Suppressor macrophage treated with lipopolysaccharide for 1 hour (primary cell): ENCODE results near the gene CSNK1A1.
"Not testable (repeated sequence)": the region's sequence is repeated elsewhere in the genome, so short reads cannot be mapped to it uniquely, and the experiment has no call there.

ENCODE experiments used
- DNase-seq, 3 donors: peaks; one replicate each; pipeline ENCODE4 v3.0.0-alpha.2; 2020 to 2022

CSNK1A1 gene

DNA sequence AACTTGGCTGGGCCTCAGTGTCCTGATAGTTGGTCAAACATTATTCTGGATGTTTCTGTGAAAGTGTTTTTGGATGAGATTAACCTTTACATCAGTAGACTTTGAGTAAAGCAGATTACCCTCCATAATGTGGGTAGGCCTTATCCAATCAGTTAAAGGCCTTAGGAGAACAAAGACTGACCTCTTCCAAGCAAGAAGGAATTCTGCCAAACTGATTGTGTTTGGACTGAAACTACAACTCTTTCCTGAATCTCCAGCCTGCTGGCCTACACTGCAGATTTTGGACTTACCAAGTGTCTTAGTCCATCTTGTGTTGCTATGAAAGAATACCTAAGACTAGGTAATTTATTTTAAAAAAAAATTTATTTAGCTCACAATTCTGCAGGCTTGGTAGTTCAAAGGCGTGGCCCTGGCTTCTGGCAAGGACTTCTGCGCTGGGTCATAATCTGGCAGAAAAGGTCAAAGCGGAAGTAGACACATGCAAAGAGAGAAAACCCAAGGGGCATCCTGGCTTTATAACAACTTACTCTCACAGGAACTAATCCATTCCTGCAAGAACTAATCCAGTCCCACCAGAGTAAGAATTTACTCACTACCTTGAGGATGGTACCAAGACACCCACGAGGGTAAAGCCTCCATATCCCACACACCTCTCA, 21.5 kb upstream of the CSNK1A1 start:
- no peak for DNase-seq

DNA sequence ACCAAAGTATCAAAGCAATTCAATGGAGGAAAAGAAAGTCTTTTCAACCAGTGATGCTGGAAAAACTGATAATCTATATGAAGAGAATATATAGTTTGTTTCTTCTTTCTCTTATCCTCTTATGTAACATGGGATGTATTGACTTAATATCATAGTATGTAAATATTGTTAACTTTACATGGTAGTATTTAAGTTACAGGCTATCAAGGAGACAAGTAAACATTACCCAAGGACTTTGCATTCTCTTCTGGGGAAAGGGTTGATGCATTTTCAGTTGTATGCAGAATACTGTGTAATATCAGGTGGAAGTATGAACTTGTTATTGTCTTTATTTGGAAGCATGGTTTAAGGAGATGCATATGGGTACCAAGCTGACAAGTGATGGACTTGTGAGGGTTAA, 20.9 kb upstream of the CSNK1A1 start:
- no peak for DNase-seq

DNA sequence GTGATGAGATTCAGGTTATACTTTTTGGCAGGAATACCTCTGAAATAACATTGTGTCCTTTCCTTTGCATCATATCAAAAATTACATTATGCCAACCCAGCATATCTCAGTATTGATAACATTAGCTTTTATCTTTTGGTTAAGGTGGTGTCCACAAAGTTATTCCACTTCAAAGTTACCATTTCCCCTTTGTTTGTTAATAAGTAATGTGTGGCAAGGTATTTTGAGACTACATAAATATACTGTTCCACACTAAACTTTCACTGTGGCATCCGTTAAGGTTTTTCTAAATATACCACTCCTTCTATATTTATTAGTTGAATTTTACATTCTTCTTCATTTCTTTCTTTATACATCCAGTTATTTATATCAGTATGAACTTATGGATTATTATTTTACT, 16.0 kb upstream of the CSNK1A1 start:
- no peak for DNase-seq

DNA sequence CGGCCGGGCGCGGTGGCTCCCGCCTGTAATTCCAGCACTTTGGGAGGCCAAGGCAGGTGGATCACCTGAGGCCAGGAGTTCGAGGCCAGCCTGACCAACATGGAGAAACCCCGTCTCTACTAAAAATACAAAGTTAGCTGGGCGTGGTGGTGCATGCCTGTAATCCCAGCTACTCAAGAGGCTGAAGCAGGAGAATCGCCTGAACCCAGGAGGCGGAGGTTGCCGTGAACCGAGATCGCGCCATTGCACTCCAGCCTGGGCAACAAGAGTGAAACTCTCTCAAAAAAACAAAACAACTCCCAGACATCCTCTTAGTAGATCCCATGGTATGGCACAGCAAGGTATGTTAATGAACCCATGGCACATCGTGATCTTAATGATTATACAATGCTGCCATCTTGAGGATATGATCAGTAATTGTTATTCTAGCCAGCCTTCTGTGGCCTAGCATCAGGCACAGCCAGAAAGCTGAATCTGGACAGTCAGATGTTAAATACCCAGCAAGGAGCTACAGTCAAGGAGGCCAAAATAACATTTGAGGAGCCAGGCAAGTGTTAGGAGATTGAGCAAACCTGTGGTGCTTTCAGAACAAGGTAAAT, 13.4 kb upstream of the CSNK1A1 start:
- peak; percentile 64 to 89 (median 83) for DNase-seq

DNA sequence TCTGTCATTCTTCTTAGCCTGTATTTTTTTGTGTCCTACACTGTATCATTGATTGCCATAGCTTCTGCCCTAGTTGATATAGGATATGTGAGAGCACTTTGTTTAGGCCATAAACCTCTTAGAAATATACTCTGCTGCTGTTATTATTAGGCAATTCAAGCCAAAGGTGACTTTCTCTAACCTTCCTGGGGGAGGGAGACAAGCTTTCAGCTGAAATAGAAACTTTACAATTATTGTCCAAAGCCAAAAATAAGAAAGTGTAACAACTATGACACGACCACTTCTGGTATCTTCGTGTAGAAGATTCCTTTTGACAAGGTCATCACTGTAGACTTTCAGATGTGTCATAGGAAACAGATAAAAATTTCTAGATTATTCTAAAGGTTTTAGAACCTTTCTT, 12.2 kb upstream of the CSNK1A1 start:
- DNase-seq = no peak

DNA sequence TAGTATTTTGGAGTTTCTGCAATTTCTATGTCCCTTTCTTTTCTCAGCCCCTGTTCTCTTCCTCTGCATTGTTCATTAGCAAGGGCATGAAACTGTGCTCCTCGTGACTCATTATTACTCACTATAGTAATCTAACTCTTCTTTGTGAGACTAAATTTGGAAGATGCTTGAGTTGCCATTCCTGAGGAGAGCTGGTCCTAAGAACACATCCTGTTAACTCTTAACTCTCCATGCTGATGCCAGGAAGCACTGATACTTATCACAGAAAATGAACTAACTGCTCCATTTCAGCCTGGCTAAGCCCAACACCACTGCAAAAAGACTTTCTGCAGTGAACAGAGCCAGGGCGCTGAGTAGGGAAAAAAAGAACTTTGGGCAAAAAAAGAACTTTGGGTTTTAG, 10.6 kb upstream of the CSNK1A1 start:
- DNase-seq = peak; percentile 67 to 91 (median 89)

DNA sequence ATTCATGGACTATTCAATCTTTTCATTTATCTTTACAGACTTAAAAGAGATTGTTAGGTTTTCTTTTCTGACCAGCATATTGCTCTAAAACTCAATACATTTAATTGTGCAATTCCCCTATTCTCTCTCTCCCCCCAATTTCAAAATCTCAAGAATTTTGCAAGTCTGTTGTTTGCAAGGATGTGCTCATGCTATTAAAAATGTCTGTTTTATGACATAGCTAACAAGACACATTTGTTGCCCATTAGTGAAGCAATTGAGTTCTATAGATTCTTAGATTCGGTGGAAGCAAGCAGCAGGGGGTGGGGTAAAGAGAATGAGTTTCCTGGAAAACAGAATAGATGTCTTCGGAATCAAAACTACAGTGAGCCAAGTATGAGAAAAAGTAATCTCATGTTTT, 8.5 kb upstream of the CSNK1A1 start:
- peak; percentile 38 to 63 (median 61) for DNase-seq

DNA sequence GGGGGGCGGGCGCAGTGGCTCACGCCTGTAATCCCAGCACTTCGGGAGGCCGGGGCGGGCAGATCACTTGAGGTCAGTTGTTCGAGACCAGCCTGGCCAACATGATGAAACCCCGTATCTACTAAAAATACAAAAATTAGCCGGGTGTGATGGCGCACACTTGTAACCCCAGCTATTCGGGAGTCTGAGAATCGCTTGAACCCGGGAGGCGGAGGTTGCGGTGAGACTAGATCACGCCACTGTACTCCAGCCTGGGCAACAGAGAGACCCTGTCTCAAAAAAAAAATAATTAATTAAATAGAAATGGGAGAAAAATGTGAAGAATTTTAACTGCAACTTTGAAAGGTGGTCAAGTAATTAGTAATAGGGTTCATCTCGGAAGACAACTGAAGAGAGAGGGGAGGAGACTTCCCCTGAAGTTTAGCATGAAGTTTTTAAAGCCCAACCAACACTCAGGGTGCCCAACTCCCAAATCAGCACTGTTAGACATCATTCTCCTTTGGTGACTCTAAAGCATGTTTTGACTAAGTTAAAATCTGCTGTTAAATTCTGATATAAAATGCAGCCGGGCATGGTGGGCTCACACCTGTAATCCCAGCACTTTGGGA, 1.4 kb upstream of the CSNK1A1 start:
- no peak for DNase-seq

DNA sequence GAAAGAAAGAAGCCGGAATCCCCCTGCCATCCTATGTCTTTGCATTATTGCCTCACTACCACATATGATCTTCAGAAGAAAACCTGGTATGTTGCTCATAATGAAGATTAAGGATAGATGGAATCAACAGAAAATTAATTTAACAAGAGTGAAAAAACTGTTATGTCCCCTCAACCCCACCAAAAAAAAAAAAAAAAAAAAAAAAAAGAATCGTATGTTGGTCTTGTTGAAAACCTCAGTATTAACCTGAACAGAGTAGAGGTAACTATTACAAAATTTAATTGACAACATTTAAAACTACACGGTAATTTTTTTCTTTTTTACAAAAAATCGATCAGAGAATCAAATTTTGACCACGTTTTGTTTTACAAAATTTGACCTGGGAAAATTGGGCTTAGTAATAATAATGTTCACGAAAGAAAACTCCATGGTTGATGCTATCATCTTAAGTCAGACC, 827 bp upstream of the CSNK1A1 start:
- no peak for DNase-seq

DNA sequence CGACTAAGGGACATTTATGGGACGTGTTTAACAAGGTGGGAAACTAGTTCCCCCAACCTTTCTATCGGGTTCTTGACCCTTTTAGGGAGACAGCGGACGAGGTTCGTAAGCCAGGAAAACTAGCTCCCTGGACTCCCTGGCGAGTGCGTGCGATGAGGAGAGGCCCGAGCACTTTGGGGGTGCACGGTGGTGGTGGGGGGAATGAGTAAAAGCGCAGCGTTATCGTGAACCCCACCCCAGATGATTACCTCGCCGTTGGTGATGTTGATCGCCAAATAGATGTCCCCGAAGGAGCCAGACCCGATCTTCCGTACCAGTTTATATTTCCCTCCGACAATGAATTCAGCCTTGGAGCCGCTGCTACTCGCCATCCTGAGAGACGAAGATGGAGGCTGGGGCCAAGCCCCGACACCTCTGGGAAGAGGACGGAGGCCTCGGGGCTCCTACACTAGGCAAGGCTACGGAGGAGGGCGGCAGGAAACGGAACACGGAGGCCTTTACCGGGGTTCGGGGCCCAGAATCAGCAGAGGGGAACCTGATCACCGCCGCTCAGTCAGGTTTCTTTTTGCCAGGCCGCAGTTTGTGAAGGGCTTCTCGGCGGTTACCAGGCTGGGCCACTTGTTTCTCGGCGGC, 529 bp downstream of the CSNK1A1 start:
- DNase-seq = peak in 2 of 3 donors; percentile 19 to 43

DNA sequence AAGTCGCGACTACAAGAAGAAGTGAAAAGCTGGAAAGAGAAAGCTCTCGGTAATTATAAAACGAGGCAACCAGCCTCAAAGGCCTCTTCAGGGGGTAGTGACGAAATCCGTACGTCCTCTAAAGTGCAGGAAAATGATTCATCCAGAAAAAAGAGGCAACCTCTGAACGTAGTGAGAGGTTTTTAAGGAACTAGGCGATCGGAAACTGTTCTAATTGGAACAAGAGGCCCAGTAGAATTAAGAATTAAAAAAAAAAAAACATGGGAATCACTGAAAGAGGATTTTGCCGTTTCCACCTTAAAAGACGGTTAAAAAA, 1.0 kb downstream of the CSNK1A1 start:
- peak; percentile 85 to 96 (median 94) for DNase-seq

DNA sequence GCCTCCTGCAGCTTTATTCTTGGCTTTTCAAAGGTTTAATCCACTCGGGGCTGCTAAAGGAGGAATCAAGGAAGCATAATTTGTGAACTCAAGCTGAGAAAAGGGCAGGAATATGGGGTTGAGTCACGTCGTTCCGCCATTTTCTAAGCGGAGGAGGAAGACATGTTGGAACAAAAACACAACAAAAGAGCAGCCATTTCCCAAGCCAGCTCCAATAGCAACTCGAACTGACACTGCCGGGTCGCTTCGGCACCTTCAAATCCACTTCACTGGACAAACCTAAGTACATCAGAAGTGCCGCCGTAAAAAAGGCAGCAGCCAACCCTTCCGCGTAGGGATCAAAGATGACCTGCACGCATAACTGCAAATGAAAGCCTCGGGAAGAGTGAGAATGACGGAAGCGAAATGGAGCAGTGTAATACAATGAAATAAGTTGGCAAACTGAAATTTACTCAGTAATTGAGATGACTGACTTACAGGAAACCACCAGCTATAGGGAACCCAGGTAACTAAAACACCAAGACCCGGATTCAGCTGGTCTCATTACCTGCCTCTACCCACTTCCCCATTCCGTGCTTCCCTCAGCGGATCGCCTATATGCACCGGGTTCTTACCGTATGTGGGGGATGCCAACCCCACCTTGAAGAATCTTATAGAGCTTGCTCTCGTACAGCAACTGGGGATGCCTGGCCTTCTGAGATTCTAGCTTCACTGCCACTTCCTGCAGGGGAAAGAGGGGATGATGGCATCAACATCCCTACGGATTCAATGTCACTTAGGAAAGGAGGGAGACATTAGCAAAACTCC, 1.6 kb downstream of the CSNK1A1 start:
- peak; percentile 60 to 73 (median 72) for DNase-seq

DNA sequence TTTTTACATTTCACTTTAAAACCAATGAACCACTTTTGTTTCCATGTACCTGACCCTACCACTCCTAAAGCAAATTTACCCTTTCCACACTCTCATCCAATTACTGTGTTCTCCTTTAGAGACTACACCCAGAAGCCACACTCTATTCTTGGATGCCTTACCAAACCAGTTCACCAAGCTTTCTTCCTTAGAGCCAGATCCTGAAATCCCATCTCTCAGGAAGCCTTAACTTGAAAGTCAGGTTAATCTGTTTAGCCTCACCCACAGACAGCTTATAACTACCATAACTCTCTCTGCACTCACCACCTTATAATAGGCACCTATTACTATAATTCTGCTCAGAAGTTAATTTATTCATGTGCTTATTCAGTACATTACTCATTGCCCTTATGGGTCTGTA, 4.3 kb downstream of the CSNK1A1 start:
- no peak for DNase-seq

DNA sequence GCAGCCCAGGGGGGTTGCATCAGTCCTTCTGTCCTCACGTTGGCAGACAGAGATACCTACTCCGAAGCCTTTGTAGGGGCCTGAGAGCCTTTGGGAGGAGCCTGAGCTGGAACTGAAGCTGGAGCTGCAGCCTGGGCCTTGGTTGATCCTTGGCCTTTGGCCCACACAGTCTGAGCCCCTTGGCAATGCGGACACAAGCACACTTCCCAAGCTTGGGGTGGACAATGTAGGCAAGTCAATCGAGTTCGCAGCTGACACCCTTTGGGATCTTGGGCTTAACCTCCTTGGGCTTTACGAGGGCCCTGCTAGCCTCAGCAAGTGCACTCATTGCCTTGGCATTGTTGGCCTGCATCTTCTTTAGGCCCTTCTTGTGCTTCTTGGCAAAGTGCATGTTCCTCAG, 5.9 kb downstream of the CSNK1A1 start:
- no peak for DNase-seq

DNA sequence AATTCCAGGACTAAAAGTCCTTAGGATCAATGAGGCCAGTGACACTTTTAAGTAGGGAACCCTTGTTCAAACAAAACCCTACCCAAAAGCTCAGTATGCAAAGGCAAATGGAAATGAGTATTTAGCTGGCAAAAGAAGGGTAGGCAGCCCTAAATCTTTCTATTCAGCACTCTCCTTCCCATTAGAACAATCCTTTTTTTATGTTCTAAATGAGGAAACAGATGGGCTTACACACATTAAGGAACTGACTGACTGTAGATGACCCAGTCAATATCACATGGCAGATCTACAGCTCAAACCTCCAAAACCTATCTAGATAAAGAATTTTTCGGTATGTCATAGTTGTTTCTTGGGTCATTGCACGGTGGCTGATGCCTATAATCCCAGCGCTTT, 7.2 kb downstream of the CSNK1A1 start:
- peak; percentile 65 to 86 (median 84) for DNase-seq

DNA sequence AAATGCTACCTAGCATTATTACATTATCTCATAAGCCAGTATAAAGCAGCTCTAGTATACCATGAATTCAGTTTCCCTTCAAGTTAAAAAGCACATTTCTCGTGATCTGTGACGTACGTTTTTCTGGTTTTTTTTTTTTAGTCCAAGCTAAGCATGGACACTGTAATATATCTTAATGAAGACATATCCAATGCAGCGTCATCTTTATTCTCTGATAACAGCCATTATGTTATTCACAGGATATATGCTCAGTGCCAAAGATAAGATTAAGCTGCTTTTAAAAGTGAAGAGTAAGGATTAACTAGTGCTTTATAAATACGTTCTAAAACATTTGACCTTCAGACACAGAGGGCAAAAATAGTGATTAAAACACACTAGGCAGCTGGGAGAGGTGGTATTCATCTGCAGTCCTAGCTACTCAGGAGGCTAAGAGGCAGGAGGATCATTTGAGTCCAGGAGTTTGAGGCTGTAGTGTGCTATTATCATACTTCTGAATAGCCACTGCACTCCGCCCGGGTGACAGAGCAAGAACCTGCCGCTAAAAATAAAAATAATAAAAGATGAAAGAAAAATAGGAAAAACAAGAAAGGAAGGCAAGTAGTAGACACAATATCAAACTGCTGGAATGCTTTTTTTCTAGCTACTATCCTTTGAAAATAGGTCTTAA, 7.7 kb downstream of the CSNK1A1 start:
- DNase-seq = no peak

DNA sequence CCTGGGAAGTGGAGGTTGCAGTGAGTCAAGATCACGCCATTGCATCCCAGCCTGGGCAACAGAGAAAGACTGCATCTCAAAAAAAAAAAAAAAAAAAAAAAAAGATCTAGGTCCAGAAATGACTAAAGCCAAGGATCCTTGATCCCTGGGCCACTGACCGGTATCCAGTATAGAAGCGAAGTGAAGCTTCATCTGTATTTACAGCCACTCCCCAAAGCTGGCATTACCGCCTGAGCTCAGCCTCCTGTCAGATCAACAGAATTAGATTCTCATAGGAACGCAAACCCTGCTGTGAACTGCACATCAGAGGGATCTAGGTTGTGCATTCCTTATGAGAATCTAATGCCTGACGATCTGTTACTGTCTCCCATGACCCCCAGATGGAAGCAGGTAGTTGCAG, 9.3 kb downstream of the CSNK1A1 start:
- DNase-seq = no peak

DNA sequence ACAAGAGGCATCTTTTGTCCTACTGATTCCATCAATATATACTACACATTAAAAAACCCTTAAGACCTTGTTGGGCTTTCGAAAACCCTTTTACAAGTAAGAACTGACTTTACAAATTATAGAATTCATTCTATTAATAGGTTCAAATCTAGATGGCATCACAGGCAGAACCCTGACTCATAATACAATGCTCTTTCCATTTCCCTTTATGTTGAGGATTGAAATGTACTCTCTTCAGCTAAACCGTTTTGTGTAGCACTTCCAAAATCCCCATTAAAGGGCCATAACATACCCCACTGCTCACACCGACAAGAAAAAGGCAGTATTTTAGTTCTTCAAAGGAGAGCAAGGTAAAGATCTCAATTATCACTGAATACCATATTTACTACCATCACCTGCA, 11.2 kb downstream of the CSNK1A1 start:
- DNase-seq = peak; percentile 41 to 77 (median 75)

DNA sequence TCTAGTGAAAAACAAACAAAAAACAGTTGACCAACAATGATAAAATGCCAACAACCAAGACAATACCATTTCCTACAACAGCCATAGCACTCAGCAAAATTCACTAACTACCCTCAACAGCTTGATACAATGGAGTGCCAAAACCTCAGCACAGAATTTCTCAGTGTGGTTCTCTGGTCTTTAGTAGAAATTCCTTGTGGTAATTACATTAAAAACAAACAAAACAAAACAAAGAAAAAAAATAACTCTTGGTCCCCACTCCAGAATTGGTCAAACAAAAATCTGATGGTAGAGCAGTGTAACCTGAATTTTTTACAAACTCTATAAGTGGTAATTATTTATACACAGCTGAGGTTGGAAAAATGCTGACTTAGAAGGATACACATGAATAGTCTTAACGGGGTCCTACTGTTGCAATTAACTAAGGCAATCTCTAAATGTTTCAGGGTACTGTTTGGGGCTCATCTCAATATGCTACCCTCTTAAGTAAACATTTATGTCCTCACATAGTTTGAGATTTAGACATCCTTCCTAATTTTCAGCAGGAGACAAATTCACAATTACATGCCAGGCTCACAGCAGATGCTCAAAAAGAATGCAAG, 13.8 kb downstream of the CSNK1A1 start:
- no peak for DNase-seq

DNA sequence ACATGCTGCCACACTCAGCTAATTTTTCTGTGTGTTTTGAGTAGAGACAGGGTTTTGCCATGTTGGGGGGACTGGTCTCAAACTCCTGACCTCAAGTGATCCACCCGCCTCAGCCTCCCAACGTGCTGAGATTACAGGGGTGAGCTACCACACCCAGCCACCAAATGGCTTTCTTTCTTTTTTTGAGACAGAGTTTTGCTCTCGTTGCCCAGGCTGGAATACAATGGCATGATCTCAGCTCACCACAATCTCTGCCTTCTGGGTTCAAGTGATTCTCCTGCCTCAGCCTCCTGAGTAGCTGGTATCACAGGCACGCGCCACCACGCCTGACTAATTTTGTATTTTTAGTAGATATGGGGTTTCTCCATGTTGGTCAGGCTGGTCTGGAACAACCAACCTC, 15.5 kb downstream of the CSNK1A1 start:
- not testable (repeated sequence) for DNase-seq

DNA sequence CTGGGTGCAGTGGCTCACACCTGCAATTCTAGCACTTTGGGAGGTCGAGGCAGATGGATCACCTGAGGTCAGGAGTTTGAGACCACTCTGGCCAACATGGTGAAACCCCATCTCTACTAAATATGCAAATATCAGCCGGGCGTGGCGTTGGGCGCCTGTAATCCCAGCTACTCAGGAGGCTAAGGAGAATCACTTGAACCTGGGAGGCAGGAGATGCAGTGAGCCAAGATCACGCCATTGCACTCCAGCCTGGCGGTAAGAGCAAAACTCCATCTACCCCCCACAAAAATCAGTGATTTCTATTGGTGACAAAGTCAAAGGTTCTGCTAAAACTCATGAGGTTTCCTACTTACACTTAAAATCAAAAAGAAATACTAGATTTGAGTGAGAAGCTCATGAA, 18.8 kb downstream of the CSNK1A1 start:
- DNase-seq = no peak

DNA sequence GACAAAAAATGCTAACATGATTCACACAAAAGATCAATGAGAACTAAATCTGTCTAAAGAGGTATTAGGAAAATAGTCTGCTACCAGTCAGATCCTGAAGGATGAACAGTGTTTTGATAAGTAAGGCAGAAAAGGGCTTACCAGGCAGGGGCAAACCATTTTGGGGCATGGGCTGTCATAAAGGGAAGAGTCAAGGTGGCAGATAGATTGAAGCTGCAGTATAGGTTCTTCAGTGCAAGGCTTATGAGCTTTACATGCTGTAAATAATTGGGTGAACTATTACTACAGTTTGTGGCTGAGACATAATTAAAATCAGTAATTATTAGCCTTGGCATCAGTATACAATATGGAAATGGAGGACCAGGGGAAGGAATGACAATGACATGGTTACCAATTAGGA, 21.8 kb downstream of the CSNK1A1 start:
- no peak for DNase-seq
